Neural progenitor cell (in vitro differentiated cells): ENCODE measurements around the gene GAS6.

Experiments used
- EZH2 ChIP-seq: fragments of 200-600 bp; sonication (generic); IDR thresholded peaks from 2 replicates; pipeline ENCODE4 v1.6.1; 2017; ENCODE audit warnings: antibody characterized with exemption, mild to moderate bottlenecking, moderate library complexity
- TF ChIP-seq, protein P1 (sequence below): fragments of 200-600 bp; sonication (generic); IDR thresholded peaks from 2 replicates; pipeline ENCODE4 v1.5.1; 2017; ENCODE audit warnings: antibody characterized with exemption, mild to moderate bottlenecking

DNA sequence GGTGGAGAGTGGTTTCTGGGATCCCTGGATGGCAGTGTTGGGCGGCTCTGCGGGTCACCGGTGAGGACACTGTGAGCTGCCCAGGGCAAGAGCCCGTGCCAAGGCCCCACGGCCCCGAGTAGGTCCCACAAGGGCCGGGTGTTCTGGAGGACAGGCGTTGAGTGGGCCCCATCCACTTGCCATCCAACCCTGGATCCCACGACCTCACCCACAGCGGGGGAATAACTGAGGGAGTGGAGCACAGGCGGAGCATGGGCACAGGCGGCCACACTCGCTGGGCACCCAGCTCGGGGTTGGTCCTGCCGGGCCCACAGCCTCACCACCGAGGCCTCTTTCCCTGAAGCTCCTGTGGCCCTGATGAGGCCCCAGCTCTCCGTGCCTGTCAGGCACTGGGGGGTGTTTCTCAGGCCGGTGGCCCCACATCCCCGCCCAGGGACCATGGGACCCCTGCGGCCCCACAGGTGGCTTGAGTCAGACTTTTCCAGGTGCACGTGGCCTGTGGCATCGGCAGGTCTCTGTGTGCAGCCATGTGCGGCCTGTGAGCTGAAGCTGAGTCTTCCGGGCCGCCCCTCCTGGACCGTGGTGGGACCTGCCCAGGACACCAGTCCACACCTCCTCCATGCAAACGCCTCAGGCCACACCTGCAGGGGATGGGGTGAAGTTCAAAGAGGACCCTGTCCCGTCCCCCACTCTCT is 88.3 kb downstream of the GAS6 start:
- TF ChIP-seq, protein P1, sequence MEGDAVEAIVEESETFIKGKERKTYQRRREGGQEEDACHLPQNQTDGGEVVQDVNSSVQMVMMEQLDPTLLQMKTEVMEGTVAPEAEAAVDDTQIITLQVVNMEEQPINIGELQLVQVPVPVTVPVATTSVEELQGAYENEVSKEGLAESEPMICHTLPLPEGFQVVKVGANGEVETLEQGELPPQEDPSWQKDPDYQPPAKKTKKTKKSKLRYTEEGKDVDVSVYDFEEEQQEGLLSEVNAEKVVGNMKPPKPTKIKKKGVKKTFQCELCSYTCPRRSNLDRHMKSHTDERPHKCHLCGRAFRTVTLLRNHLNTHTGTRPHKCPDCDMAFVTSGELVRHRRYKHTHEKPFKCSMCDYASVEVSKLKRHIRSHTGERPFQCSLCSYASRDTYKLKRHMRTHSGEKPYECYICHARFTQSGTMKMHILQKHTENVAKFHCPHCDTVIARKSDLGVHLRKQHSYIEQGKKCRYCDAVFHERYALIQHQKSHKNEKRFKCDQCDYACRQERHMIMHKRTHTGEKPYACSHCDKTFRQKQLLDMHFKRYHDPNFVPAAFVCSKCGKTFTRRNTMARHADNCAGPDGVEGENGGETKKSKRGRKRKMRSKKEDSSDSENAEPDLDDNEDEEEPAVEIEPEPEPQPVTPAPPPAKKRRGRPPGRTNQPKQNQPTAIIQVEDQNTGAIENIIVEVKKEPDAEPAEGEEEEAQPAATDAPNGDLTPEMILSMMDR = no peak
- TF ChIP-seq EZH2 = no peak
